Inferior parietal cortex (tissue), 1 donor: ENCODE measurements around the gene ZMIZ1.

Experiments
- DNase-seq: peaks from one replicate; pipeline ENCODE4 v3.0.0-alpha.2; 2016; ENCODE audit errors: extremely low spot score

Gene ZMIZ1

DNA sequence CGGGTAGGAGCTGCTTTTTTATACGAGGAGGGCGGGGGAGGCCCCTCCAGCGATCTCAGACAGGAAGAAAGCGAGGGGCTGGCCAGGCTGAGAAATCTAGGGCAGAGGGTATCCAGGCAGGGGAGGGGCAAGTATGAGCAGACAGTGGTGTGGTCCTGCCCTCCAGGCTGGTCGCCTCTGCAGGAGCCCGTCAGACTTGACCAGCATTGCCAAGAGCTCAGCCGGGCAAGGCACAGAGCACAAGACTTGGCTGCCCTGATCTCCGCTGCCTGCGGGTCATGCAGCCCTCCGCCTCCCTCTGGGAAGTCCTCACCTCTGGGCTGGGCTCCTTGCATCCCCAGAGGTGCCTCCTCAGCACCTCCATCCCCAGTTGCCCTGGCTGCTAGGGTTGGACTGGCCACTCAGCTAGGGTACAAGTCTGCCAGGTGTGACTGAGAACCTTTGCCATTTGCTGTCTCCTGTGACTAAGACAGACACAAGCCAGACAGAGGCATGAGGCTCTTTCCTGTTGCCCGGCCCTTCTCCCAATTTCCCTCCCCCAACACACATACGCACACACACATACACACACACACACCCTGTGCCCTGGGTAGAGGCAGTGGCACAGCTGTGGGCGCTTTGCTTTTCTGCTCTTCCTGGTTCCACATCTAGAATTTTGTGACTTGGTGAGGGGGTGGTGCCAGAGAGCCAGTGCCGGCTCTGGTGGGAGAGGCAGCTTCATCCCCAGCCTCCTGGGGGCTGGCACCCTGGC lies 219.4 kb downstream of the ZMIZ1 start:
- no peak for DNase-seq

DNA sequence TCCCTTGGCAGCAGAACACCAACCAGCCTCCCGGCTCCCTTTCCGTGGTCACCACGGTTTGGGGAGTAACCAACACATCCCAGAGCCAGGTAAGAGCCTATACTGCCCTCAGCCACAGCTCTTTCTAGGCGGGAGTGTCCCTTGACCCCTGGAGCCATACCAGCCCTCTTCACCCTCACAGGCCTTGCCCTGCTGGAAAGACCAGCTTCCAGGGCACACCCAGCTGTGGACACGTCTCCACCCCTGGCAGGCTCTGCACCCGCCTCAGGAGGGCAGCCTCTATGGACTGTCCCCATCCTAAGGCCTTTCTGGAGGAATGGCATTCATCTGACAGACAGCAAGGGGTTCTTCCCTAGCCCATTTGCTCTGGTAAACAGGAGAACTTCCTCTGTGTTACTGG lies 221.0 kb downstream of the ZMIZ1 start:
- no peak for DNase-seq

DNA sequence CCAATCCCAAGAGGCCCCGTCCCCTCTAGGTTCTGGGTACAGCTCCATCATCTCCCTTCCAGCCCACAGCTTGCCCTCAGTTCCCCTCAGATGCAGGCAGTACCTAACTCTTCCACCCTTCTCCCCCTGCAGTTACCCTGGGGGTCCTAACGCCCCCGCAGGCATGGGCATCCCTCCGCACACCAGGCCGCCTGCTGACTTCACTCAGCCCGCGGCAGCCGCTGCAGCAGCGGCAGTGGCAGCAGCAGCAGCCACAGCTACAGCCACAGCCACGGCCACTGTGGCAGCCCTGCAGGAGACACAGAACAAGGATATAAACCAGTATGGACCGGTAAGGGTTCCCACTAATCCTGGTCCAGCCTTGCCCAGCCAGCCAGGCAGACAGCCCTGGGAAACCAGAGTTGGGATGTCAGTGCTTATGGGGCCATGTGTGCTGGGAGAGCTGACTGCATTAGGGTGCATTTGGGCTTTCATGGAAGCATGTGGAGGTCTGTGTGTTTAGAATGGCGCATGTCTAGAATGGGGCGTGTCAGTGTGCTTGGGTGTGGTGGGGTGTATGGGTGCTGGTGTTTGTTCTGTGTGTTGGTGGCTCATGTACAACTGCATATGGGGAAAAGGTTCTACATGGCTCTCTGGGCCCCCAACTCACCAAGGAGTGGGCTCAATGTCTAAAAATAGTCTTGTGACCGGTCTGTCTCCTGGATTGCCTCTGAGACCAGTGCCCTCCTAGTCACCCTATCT lies 223.4 kb downstream of the ZMIZ1 start:
- DNase-seq: no peak

DNA sequence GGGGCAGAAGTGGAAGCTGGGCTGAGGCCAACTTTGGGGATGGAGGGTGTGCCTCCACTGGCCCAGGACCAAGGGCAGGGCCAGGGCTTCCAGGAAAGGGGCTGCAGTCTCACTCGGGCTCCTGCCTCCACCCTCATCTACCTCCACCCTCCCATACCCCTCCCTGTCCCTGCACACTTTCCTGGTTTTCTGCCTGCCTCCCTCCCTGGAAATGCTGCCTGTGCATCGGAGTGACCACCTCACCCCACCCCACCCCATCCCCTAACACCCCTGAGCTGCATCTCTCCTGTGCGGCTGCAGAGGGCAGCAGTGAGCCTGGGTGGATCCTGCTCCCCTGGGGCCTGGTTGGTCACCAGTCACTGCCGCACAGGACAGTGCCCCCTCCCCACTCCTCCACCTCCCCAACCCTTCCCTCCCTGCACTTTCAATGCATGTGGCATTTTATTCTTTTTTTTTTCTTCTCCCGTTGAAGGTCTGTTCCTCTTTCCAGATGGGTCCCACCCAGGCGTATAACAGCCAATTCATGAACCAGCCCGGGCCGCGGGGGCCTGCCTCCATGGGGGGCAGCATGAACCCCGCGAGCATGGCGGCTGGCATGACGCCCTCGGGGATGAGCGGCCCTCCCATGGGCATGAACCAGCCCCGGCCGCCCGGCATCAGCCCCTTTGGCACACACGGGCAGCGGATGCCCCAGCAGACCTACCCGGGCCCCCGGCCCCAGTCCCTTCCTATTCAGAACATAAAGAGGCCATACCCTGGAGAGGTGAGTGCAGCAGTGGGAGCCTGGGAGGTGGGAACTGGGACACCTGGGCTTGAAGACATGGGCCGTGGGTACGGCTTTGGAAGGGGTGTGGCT lies 224.4 kb downstream of the ZMIZ1 start:
- DNase-seq: no peak

- DNase-seq: no peak
Observed at GRCh38 chr10:79293841-79294581, 225.2 kb downstream of the ZMIZ1 start.

DNA sequence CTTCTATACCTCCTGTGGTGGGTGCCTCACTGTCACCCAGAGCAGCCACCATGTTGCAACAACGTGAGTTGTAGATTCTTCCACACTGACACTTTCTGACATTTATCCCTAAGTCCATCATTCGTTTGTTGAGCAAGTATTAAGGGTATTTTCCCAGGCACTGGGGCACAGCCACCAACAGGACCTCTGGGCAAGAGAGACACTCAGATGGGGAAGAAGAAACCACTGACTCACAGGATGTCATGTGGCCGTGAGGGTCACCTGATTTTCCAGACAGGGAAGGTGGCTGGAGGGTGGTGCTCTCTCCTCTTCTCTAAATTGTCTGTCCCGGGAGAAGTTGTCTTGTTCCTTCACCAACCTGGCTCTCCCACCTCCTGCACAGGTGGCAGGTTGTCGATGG lies 226.8 kb downstream of the ZMIZ1 start:
- DNase-seq: no peak

DNA sequence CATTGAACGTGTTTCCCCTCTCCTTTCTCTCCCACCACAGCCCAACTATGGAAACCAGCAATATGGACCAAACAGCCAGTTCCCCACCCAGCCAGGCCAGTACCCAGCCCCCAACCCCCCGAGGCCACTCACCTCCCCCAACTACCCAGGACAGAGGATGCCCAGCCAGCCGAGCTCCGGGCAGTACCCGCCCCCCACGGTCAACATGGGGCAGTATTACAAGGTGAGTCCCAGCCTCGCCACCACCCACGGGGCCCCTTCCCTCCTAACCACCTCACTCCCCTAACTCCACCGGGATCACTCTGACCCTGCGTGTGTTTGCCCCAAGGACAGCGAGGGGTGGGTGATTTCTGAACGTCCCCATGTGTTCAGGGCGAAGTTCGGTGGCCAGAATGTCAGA lies 227.7 kb downstream of the ZMIZ1 start:
- no peak for DNase-seq

GRCh38 chr10:79298403-79299244 lies 229.9 kb downstream of the ZMIZ1 start:
- no peak for DNase-seq

DNA sequence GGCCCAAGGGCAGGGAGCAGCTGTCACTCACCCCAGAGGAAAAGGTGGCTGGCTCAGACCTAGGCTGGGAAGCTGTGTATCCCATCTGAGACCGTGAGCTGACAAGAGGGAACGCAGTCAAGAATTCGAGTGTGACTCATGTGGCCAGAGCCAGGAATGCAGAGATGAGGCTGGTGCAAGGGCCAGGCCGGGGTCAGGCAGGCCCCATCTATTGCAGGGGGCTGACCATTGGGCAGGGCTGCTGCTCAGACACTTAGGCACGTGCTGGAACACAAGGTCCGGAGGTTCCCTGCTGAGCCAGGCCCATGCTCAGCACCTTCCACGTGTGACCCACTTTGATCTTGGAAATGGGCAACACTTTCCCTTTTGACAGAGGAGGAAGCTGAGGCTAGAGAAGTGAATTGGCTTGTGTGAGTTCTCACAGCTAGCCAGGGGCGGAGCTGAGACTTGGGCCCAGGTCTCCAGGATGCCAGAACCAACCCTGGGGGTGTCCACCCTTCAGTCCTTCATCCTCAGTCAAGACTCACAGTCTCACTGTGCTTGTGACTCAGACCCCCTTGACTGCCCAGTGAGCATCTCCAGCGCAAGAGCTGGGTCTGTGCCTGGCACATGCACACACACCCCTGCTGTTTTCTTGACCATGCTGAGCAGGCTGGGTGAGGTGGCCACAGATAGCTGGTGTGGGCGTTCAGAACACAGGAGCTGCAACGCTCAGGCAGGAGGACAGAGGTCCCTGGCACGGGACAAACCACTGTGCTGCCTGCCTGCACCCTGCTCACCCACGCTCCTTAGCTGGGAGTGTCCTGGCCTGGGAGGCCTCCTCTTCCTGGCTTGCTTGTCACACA lies 230.9 kb downstream of the ZMIZ1 start:
- no peak for DNase-seq

- no peak for DNase-seq
Observed at GRCh38 chr10:79300711-79301110, 231.9 kb downstream of the ZMIZ1 start.

- no peak for DNase-seq
Observed at GRCh38 chr10:79301754-79302530, 233.2 kb downstream of the ZMIZ1 start.

DNA sequence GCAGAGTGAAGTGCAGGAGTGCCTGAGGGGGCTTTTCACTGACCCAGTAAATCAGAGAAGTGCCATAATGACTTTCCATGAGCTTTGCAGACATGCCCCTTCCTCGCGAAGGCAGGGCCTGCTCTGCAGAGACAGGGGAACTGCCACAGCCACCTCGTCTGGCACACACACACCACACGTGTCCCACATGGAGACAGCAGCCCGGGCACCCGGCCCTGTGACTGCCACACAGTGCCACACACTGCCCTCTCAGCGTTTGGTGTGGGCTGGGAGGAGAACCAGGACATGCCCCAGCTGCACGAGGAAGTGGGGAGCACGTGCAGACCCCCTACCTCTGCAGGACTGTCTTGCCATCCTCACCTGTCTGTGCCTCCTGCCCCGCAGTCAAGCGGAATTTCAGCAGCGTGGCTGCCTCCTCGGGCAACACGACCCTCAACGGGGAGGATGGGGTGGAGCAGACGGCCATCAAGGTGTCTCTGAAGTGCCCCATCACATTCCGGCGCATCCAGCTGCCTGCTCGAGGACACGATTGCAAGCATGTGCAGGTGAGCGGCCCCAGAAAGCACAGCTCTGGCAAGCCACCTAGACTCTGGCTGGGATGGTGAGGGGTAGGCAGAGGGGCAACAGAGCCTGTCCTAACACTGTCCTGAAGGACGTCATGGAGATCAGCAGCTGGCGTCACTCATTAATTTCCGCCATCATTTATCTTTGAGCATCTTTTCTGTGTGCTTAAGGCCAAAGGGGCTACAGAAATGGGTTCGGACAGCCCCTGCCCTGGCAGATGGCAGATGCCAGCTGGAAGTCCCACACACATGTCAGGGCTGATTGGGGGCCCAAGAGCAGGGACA lies 235.1 kb downstream of the ZMIZ1 start:
- DNase-seq: no peak

- DNase-seq: no peak
Observed at GRCh38 chr10:79304479-79305087, 235.8 kb downstream of the ZMIZ1 start.

- DNase-seq: no peak
Observed at GRCh38 chr10:79305515-79305914, 236.7 kb downstream of the ZMIZ1 start.

GRCh38 chr10:79305988-79306387 lies 237.2 kb downstream of the ZMIZ1 start:
- no peak for DNase-seq

GRCh38 chr10:79306644-79307220 lies 238.0 kb downstream of the ZMIZ1 start:
- DNase-seq: no peak

GRCh38 chr10:79308016-79308415 lies 239.2 kb downstream of the ZMIZ1 start:
- no peak for DNase-seq
